HG02588 (cell line): ENCODE data around the gene BDH1.
"Not testable (repeated sequence)": the region's sequence is repeated elsewhere in the genome, so short reads cannot be mapped to it uniquely, and the experiment has no call there.

Source experiments
- ATAC-seq: cut with Tn5 transposase; IDR thresholded peaks from one replicate; pipeline ENCODE4 v1.9.1; 2021; ENCODE audit warnings: mild to moderate bottlenecking, moderate library complexity; ENCODE audit not compliant: unreplicated experiment

BDH1 gene

DNA sequence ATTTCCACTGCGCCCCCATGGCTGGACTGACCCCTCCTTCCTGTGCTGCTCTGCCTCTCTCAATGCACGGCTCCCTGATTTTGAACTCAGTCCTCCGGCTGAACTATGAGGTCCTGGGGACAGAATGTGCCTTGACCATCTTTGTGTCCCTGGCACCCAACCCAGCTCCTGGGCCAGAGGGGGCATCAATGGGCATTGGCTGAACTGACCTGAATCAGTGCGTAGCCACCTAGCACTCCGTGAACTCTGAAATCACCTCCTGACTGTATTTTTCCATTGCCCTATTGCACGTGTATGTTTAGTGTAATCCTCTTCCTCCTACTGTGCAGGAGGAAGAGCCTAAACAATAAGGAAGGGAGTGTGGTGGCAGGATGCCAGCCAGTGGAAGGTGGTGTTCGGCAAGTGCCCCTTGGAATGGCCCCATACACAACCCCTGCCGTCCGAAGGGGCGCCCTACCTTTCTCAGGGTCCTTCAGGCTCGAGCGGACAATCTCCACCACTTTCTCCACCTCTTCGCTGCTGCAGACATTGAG, 33.5 kb downstream of the BDH1 start:
- no peak for ATAC-seq

DNA sequence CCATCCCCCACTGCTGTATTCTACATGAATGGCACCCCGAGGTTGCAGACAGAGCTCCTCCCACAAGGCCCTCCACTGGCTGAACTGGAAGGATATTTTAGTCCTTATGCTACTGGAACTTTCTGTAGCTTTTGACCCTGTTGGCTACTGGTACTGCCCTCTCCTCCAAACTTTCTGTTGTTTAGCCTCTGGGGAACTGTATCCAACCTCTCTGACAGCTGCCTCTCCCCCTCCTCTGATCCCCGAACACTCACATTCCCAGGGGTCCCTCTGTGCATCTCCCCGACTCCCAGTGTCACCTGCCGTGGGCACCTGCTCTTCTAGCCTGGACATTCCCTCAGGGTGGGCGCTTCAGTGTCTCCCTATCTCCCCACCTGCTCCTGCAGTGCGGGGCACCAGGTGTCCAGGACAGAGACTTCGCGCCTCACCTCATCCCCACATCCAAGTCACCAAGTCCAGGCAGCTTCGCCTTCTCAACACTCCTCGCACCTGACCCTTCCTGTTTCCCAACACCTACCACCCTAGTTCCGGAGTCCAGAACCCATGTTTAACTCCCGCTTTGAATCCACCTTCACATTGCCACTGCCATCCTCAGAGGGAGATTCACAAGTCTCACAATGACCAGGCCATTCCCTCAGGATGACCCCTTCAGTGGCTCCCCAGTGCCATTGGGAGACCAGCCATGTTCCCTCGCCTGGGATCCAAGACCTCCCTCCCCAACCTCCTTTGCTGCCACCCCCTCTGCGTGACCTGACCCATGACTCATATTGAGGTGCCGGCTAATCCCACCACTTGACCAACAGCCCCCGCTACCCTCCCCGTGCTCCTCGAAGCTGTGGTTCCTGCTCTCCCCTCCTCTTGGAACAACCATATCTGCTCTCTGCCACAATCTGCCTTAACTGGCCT, 34.2 kb downstream of the BDH1 start:
- ATAC-seq: no peak

DNA sequence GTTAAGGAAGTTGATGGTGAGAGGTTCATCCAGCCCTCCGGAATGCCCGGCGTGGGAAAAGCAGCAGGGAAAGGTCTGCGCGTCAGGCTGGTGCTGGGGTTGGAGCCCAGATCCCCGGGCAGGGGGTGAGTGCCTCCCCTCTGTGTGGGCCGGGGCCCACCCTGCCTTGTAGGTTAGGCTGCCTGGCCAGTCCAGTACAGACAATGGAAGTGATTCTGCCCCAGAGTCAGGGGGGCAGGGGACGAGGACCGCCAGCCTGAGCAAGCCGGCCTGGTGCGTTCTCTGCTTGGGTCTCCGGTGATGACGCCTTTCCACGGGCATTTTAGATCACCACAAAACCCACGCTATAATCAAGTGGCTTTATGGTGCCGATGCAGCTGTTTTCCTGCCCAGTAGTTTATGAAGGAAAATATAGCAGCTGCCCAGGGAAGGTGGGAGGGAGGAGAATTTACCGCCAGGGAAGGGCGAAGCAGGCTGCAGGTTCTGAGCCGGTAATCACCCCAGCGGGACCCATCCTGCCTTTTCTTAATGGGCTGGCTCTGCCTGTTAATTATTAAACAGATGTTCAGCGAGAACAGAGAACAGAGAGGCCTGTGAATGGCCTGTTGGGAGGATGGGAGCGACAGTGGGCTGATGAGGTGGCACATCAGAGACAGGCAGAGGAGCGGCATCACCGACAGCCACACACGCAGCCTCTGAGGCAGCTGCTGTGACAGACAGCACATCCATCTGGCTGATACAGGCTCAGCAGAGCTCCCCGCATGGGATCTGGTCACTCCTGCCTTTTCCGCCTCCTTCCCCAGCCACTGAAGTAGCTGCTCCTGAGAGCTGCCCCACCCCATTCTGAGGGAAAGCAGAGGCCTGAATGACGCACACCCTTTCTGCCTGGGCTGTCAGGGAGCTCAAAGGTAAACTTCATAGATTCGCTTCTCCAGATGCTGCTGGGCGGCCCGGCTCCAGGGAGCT, 35.2 kb downstream of the BDH1 start:
- ATAC-seq: no peak

DNA sequence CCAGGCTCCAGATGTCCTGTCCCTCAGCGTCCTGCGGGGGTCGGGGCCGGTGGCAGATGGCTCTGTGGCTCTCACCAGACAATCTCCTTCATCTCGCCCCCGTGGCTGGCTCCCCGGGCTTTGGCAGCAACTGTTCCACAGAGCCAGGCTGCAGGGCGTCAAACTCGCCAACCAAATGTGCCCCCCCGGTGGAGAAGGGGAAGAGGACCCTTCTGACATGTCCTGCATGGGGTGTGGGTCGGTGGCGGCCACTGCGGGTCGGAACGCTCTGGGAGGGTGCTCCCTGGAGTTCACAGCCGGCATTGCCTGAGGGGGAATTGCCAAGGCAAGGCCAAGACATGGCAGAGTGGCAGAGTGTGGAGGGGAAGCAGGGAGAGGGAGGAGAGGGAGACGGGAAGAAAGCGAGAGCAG, 36.0 kb downstream of the BDH1 start:
- no peak for ATAC-seq

DNA sequence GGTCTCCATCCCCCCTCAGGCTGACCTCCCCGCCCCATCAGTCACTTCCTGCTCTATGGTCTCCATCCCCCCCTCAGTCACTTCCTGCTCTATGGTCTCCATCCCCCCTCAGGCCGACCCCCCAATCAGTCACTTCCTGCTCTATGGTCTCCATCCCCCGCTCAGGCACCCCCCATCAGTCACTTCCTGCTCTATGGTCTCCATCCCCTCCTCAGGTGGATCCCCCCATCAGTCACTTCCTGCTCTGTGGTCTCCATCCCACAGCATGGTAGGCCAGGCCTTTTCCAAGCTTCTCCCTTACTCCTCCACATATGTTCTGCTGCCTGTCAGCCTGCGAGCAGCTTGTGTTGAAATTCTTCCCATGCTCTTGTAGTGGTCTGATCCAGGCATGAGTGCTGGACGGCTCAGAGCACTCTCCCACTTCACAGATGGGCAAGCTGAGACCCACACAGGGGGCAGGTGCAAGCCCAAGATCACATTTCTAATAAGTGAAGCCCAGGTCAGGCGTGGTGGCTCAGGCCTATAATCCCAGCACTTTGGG, 36.8 kb downstream of the BDH1 start:
- no peak for ATAC-seq

DNA sequence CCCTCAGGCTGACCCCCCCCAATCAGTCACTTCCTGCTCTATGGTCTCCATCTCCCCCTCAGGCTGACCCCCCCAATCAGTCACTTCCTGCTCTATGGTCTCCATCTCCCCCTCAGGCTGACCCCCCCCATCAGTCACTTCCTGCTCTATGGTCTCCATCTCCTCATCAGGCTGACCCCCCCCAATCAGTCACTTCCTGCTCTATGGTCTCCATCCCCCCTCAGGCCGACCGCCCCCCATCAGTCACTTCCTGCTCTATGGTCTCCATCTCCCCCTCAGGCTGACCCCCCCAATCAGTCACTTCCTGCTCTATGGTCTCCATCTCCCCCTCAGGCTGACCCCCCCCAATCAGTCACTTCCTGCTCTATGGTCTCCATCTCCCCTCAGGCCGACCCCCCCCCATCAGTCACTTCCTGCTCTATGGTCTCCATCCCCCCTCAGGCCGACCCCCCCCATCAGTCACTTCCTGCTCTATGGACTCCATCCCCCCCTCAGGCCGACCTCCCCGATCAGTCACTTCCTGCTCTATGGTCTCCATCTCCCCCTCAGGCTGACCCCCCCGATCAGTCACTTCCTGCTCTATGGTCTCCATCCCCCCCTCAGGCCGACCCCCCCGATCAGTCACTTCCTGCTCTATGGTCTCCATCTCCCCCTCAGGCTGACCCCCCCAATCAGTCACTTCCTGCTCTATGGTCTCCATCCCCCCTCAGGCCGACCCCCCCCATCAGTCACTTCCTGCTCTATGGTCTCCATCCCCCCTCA, 37.7 kb downstream of the BDH1 start:
- not testable (repeated sequence) for ATAC-seq

DNA sequence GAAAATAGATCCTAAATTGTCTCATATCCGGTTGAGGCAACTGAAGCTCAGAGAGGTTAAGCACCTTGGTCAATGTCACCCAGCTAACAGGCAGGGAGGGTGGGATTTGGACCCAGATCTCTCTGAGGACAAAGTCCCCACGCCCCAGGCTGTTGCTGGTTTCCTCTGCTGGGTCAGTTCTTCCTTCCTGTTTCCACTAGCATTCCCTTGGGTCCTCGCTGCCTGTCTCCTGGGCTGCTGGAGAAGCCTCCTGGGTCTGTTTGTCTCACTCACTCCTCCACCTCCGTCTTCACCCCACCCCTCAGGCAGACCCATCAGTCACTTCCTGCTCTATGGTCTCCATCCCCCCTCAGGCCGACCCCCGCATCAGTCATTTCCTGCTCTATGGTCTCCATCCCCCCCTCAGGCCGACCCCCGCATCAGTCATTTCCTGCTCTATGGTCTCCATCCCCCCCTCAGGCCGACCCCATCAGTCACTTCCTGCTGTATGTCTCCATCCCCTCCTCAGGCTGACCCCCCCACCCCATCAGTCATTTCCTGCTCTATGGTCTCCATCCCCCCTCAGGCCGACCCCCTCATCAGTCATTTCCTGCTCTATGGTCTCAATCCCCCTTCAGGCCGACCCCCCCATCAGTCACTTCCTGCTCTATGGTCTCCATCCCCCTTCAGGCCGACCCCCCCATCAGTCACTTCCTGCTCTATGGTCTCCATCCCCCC, 38.7 kb downstream of the BDH1 start:
- ATAC-seq: not testable (repeated sequence)

DNA sequence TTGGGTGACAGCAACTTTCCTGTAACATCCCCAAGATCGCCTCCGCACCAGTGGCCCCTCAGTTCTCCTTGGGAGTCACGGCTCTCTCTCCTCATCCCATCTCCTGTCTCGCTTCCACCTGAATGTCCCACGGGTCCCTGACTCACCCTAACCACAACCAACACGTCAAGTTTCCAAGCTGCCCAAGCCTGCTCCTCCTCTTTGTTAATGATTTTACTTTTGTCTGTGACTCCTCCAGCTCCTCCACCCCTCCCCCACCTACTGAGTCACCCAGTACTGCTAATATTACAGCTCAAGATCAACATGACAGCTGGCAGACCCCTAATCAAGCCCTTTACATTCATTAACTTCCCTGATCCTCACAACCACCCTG, 39.3 kb downstream of the BDH1 start:
- ATAC-seq: no peak

DNA sequence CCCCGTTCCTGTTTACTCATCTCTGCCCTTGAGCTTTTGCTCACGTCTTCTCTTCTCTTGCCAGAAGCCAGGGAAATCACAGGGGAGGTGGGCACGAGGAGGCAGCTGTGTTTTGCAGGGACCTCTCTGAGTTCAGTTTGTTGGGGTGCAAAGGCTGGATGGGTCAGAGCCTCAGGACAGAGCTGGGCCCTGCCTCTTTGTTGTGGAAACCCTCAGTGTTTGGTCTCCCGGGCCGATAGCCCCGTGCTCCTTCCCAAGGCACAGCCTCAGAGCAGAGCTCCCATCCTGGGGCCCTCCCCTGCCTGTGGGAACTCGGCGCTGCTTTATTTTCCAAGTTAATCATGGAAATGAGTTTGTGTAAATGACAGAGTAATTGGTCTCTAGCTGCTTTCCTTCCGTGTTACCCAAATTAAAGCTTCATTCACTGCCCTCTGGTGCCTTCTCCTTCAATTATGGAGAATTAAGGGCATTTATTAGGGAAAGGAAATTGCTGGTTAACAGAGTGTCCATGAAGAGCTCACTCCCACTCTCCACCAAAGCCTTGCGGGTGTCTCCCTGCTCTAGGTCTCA, 40.9 kb downstream of the BDH1 start:
- no peak for ATAC-seq

DNA sequence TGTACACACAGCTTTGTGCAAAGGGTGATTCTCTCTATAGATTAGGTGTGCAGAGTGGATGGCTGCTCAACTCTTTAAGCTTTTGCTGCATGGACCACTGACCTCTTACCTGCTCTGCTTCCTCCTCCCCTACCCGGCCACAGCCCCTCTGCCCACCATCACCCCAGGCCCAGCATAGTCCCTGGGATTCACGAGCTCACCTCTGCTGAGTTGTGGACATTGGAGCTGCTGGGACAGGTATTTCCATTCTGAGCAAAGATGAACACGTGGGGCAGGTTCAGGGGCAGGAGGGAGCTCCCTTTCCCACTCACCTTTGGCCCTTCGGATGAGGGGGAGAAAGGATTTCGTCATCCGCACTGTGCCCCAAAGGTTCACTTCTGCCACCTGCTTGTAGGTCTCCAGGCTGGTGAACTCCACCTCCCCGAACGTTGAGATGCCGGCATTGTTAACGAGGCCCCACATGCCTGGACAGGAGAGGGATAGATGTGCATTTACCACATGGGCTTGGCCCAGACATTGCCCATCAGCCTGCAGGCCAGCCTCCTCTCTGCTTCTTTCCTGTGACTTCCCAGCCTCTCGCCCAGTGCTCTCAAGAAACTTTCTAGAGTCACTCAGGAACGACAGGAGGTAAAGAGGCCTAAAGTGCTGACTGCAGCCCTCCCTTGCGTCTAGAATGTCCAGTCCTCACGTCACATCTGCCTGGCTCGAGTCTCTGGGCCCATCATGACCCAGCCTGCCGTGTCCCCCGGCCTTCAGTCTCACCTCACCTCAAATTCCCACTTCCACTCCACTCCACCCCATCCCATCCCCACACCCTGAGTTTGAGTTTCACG, 41.6 kb downstream of the BDH1 start:
- ATAC-seq: no peak

DNA sequence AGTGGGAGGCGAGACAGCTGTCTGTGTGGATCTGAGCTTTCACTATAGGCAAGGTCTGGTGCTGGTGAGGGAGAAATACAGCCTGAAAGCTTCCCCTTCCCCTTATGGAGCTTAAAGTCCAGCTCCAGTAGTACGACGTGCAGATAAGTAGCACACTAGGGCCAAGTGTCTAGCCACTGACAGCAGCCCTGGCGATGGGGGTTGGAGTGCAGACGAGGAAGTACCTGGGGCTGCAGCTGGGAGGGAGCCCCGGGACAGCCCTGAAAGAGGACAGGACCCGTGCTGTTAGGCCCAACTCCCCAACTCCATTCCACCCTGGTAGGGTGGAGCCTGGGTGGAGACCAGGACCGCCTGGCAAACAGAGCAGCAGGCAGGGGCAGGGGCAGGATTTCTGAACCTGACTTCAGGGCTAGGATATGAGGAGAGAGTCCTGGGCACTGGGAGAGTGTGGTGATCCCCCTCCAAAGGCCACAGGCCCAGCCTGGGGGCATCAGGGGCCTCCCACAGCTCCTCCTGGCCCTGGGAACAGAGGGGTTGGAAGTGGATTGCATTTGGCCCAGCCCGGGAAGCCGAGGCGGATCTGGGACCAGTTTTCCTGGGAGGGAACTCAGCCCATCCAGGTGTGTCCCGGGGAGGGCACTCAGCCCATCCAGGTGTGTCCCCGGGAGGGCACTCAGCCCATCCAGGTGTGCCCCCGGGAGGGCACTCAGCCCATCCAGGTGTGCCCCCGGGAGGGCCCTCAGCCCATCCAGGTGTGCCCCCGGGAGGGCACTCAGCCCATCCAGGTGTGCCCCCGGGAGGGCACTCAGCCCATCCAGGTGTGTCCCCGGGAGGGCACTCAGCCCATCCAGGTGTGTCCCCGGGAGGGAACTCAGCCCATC, 42.8 kb downstream of the BDH1 start:
- ATAC-seq: no peak

DNA sequence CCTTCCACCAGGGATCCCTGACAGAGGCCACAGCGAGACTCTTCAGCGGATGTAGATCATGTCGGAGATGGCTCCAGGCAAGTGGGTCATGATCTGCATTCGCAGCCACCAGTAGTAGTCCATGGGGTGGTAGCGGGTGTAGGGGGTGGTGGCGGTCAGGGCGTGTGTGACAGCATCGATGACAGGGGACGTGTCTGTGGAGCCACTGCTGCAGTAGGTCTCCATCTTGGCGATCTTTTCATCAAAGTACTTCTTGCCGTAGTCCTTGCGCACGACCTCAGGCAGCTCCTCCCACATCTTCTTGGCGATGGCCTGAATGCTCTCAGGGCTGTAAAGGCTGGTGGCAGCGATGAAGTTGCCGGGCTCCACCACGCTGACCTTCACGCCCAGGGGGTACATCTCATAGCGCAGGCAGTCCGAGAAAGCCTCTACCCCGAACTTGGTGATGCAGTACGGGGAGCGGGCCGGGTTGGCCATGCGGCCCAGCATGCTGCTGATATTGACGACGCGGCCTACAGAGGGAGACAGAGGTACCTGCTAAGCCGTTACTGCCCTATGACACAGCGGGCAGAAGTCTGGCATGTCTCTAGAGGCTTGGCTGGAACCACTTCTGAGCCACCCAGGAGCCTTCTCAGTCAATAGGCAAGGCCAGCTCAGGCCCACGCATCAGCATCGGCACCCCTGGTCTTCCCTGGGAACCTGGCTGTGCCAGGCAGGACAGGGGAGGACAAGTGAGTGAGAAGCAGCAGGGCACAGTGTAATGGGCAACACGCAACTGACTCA, 43.7 kb downstream of the BDH1 start:
- ATAC-seq: no peak

DNA sequence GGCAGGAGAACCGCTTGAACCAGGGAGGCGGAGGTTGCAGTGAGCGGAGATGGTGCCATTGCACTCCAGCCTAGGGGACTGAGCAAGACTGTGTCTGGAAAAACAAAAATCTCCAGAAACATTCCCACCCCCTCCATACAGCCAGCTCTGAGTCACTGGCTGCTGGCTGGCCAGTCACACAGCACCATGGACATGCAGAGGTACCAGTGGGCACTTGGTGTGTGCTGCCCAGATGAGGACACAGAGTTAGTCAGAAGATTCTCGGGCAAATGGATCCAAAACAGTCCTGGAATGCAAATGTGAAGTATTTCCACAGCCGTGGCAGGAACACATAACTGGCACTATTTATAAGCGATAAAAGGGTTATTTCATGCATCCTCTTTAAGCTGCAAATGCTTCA, 44.6 kb downstream of the BDH1 start:
- no peak for ATAC-seq

DNA sequence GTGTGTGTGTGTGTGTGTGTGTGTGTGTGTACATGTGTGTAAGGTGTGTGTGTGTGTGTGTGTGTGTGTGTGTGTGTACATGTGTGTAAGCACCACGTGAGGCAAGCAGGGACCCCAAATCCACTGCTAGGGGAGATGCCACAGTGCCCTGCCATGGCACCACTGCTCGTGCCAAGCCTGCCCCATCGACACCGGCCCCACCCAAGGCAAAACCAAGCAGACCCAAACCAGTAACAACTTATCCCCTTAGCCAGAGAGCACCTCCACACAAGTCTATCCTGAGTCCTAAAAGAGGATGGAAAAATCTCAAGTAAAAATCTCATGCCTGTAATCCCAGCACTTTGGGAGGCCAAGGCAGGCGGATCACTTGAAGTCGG, 45.1 kb downstream of the BDH1 start:
- no peak for ATAC-seq

DNA sequence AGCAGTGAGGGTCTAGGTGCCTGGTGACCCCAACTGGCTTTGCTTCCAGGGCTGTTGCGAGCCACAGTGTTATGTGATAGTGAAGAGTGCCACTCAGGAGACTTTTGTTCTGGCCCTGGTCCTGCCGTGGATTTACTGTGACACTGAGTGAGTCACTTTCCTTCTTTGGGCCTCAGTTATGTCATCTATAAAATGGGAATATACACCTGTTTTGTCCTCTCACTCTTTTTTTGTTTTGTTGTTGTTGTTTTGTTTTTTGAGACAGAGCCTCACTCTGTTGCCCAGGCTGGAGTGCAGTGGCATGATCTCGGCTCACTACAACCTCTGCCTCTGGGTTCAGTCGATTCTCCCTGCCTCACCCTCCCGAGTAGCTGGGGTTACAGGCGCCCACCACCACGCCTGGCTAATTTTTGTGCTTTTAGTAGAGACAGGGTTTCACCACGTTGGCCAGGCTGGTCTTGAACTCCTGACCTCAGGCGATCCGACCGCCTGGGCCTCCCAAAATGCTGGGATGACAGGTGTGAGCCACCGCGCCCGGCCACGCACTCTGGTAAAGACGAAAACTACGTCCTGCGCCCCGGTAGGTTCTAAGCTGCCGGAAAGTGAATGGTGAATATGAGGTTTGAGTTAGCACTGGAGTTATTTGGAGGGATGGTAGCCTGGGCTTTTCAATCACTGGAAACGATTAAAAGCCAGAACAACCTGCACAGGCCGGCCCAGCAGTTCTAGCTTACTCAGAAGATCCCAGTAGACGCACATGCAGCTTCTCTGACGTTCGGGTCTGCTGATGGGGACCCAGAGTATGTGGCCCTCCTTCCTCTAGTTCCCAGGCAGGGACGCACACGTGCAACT, 46.6 kb downstream of the BDH1 start:
- no peak for ATAC-seq

DNA sequence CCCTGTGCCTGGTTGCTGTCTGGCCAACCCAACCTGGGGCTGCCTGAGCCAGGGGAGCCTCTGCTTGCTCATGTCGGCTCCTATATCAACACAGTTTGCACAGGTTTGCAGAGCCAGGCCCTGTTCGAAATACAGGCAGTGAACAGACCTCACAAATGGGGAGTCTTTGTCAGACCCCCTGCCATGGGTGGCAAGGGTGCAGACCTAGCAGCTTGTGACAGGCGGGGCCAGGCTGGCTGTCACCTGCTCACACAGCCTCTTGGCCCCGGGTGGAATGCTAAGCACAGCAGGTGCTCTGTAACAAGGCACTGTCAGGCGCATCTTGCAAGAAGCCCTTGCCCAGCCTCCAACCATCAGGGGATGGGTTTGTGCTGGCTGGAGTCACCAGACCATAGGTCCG, 47.3 kb downstream of the BDH1 start:
- no peak for ATAC-seq
